ENCODE measurements around the gene PCIF1.

GRCh38 chr20:45909336-45909808 lies 25.1 kb upstream of the PCIF1 start:
- TF ChIP-seq EZH2 (IDR thresholded peaks at IDR 0.05; ENCODE audit: insufficient read depth, poor library complexity, severe bottlenecking) (no peak), EZH2phosphoT487 (IDR thresholded peaks at IDR 0.05; ENCODE audit: insufficient read depth, low read depth) (no peak)

Data from GM23248 (cell line).